Effector CD8-positive, alpha-beta T cell (primary cell): ENCODE measurements around the gene G6PD.
"Not testable (repeated sequence)": the region's sequence is repeated elsewhere in the genome, so short reads cannot be mapped to it uniquely, and the experiment has no call there.

ENCODE experiments used
- DNase-seq: peaks from one replicate; lab custom pipeline; 2025; lab: John Stamatoyannopoulos, UW

Gene G6PD

DNA sequence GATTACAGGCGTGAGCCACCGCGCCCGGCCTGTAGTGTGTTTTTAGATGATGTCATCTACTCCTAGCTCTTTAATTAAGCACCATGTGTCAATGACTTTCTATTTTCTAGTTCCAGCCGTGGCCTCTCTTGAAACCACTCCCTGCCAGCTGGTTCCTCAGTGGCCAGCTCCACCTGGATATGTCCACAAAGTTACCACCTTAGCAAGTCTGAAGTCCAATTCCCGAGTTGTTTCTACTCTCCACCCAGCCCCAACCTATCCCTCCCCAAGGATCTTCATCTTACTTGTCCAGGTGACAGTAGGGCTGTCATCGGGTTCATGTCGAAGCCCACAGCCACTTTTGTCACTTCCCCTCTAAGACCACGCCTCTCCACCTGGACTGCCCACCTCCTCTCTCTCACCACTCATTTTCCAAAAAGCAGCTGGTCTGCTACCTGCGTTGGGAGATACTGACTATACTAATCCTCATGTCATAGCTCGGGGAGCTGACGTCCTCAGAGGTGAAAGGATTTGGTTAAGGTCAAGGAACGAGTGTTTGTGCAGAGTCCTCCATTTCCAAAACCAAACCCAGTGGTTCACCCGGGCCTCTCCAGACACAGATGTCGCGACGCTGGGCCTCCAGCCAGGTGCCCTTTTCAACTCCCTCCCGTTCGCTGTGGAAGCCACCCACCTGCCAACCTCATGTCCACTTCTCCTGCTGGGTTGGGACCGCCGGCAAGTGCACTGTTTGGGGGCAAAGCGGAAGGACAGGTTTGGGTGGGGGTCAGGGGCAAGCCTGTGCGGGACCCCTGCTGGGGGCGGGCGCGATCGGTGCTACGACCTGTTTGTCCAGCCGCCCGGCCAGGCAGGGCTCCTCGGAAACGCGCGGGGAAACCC lies 31.3 kb downstream of the G6PD start:
- DNase-seq = no peak

DNA sequence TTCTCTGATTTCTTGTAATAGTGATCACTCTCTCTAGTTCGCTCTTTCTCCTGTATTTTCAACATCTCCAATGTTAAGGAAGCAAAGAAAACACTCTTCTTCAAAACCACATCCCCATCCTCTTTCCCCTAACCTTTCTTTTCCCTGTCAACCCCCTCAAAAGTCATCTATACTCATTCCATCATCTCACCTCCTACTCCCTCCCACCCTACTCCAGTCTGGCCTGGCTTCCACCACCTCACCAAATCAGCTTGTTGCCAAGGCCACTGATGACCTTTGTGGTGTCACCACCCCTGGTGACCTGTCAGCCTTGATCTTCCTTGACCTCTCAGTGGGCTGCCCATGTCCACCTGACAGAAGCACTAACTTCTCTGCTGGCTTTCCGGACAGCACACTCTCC lies 32.9 kb downstream of the G6PD start:
- no peak for DNase-seq

DNA sequence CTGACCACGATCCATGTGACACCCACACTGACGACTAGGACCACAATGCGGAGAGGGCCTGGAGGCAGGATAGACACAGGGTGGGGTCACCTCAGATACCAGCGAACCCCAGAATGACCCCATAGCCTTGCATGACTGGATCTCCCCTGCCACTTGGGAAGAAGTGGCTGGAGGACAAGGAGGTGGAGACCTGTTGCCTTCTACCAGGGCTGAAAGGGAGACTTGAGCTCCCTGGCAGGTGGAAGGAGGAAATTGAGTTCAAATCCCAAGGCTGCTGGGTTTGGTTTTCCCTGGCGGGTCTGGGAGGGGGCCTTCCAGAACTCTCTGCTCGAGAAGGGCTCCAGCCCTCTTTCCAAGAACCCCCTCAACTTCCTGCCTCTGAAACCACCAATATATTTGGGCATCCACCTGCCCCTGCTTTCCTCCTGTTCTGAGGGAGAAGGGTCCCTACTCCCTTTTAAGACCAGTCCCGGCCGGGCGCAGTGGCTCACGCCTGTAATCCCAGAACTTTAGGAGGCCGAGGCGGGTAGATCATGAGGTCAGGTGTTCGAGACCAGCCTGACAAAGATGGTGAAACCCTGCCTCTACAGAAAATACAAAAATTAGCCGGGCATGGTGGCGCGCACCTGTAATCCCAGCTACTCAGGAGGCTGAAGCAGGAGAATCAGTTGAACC lies 33.6 kb downstream of the G6PD start:
- no peak for DNase-seq

DNA sequence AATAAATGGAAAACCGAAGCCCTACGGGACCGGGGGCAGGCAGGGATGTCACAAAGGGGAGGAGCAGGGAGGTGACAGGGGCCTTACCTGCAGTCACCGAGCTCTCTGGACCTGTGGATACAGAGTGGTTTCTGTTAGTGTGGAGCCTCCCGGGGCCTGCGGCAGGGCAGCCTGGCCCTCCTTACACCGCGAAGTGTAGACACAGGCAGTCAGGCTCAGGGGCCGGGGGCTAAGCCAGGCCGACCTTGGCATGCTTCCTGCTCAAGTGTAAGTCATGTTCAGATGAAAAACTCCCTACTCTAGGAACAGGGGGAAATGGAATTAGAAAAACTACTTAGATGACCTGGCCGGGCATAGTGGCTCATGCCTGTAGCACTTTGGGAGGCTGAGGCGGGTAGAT lies 34.9 kb downstream of the G6PD start:
- no peak for DNase-seq

DNA sequence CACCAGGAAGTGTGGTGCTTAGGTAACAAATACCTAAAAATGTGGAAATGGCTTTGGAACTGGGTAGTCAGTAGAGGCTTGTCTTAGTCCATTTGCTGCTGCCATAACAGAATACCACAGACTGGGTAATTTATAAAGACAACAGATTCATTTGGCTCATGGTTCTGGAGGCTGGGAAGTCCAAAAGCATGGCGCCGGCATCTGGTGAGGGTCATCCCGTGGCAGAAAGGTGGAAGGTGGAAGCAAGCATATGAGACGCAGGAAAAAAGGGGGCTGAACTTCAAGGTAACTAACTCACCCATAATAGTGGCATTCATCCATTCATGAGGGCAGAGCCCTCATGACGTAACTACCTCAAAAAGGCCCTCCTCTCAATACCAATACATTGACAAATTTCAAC lies 37.2 kb downstream of the G6PD start:
- DNase-seq = no peak

DNA sequence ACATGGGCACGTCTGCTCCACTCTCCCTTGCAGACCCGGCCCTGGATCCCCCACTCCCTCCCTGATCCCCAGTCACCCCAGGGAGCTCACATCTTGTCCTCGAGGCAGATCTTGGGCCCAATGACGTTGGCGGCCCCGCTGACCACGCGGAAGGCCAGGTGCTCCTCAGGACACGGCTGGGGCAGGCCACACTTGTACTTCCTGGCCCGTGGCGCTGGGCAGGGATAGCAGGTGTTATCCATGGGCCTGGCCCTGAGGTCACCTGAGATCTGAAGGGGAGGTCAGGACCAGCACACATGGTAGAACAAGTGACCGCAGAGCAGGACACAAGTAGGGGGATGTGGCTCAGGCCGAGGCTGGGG lies 38.3 kb downstream of the G6PD start:
- DNase-seq = no peak

DNA sequence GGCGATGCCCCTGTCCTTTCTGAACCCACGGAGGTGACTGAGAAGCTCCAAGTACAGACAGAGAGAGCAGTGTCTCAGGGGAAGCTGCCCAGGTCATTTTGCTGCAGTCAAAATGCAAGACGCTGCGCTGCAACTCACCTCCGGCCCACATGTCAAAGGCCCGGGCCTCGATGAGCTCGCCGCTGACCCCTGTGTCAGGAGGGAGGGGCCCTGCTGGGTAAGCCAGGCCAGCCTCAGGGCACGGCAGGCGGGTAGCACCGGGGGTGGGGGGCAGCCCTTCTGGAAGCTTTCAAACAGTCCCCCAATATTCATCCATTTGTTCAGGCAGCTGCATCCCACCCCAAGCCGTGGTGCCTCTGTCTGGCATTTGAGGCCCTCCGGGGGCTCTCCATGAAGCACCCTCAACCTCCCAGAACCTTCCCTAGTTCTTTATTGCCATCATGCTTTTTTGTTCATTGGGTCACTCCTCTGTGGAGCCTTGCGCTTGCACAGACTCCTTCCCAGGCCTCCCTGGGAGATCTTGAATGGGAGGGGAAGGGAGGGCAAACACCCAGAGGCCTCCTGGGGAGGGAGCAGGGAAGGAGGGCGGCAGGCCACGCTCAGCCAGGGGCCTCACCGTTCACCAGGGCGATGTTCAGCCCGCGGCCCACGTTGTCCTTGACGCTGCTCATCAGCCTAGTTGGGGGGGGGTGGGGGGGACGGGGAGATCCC lies 38.8 kb downstream of the G6PD start:
- no peak for DNase-seq

DNA sequence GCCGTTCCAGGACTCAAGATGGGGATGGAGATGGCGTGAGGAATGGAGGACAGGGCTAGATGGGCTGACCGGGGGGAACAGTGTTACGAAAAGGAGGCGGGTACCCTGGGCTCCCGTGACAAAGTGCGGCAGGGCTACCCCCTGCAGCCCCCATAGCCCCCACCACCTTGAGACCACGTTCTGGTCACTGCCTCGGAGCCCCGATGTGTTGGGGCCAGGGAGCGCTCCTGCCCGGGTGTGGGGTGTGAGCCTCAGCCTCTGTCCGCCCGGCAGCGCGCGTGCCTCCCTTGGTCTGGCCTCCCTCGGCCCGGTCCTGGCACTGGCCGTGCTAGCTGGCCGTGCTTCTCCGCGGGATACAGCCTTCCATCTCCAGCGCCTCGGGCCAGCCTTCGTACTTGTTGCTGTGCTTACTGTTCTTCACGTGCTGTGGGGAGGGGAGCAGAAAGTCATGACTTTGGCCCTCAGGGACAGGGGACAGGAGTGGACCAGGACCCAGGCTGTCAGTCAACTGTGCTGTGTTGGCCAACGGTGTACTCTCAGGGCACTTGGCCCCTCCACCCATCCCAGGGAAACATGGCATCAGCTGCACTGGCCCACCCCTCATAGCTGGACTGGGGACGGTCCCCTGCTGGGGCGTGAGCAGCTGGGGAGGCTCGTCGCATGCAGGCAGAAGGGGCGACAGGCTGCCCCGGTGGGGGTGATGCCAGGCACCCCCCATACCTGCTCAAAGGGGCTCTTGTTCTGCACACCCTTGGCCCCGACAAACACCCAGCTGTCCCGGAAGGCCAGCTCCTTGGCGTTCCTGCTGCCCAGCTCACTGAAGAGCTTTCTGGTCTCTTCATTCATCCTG lies 39.9 kb downstream of the G6PD start:
- DNase-seq = no peak

DNA sequence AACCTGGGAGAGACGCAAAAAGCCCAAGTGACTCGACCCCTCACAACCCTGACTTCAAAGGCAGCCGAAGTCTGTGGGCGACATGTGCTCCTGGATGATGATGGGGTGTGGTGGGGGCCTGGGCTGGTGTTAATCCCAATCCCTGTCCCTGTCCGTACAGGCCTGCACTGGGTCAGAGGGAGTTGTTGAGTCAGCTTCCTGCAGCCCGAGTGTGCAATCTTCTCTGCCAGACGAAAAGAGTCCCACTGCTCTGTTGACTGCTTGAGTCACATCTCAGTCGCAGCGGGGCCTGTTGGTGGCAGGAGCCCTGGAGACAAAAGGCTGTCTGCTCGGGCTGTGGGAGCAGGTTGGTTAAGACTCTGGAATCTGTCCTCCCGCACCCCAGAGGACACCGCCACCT lies 40.9 kb downstream of the G6PD start:
- no peak for DNase-seq

DNA sequence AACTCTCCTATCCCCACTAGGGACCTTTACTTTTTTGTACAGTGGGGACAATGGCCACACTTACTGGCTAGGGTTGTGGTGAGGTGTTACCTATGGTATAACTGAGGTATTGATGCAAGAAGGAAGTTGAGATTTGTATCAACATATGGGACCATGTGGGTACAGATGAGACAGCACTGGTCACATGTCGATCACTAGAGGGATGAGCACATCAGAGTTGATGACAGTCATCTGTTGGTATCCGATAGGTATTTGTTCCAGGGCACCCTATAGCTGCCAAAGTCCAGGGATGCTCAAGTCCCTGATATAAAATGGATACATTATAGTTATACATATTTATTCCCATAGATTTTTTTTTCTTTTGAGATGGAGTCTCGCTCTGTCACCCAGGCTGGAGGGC lies 43.7 kb downstream of the G6PD start:
- DNase-seq = no peak

DNA sequence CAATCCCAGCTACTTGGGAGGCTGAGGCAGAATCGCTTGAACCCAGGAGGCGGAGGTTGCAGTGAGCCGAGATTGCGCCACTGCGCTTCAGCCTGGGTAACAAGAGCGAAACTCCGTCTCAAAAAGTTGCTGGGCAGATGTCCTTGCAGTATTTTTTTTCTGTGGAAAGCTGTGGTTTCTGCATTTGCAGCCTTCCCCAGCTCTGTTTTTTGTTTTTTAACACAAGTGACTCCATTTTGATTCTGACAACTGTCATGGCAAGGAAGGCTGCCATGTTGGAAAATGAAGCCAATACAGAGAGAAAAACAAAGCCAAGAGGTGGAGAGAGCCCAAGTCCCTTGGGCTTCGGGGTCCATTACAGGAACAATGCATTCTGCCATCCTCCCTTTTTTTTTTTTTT lies 44.5 kb downstream of the G6PD start:
- no peak for DNase-seq

DNA sequence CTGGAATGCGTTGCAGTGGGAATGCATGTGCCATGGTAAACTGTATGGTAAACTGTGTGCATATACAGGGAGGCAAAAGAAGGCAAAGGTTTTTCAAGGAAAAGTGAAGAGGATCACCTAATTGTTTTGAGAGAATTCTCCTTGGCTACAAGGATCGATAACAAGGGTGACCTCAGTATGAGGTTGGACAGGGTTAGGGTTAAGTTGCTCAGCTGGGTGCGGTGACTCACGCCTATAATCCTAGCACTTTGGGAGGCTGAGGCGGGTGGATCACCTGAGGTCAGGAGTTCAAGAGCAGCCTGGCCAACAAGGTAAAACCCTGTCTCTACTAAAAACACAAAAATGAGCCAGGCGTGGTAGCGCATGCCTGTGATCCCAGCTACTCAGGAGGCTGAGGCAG lies 45.2 kb downstream of the G6PD start:
- DNase-seq = not testable (repeated sequence)

DNA sequence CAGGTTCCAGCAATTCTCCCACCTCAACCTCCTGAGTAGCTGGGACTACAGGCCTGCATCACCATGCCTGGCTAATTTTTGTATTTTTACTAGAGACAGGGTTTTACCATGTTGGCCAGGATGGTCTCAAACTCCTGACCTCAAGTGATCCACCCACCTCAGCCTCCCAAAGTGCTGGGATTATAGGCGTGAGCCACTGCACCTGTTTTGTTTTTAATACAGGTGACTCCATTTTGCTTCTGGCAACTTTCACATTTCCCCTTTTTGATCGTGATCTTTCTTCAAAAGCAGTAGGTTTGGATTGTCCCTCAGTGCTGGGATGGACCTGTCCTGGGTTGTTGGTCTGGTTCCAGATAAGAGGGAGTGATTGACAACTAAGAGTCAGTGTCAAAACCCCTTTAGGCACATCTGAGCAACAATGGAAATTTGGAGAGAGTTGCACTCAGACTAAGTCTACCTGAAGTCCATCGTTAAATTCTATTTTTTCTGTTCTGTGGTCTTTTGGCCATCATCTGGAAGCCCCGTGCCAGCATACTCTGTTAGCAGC lies 50.0 kb downstream of the G6PD start:
- not testable (repeated sequence) for DNase-seq

DNA sequence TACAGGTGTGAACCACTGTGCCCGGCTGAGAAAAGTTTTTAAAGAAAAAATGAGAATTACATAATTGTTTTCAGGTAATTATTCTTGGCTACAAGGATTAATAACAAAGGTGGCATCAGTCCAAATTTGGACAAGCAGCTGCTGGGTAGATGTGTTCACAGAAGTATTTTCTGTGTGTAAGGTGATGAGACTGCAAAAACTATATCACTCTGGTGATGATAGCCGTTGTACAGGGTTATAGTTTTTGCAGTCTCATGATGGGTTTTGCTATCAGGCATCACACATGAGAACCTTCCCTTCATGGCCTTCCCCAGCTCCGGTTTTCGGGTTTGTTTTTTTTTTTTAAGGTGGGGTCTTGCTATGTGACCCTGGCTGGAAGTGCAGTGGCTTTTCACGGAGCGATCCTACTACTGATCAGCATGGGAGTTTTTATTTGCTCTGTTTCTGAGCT lies 51.1 kb downstream of the G6PD start:
- DNase-seq = no peak

DNA sequence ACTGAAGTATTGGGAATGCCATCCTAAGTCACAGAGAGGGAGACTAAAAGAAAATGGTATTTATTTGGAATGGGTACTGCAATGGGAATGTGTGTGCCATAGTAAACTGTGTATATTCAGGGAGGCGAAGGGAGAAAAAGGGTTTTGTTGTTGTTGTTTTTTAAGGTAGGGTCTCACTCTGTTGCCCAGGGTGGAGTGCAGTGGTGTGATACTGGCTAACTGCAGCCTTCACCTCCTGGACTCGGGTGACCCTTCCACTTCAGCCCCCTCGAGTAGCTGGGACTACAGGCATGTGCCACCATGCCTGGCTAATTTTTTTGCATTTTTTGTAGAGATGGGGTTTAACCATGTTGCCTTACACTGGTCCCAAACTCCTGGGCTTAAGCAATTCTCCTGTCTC lies 51.9 kb downstream of the G6PD start:
- no peak for DNase-seq

DNA sequence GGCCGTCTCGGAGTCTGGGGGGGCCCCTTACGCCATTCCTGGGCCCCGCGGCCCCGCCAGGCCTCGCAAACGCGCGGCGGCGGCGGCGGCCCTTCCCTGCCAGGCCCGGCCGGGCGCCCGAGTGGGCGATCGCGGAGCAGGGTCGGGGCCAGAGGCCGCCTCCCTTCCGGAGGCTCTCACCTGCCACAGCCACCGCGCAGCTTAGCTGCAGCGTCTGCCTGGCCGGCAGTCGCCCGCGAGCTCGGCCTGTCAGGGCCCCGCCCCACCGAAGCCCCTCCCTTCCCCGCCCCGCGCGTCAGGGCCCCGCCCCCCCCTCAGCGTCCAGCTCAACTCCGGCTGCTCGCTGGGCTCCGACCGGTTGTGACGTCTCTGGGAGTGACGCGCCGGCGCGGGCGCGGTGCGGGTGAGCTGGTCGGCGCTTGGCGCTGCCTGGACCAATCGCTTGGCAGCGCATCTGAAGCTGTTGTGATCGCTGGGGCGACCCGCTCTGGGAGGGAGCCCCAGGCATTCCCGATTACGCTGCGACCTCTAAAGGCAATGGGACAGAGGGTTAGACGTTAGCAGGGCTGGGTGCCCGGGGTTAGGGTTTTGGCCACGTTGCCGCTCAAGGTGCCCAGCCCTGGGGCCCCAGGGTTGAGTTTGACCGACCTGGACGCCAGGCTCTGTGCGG lies 56.1 kb downstream of the G6PD start, which contains the start of gene SLC10A3:
TSS of gene SLC10A3 (minus strand) at position 216 of the 670 bp plus-strand sequence. CDS start 1,689 bp downstream, outside the sequence.
- peak; percentile 84 for DNase-seq

DNA sequence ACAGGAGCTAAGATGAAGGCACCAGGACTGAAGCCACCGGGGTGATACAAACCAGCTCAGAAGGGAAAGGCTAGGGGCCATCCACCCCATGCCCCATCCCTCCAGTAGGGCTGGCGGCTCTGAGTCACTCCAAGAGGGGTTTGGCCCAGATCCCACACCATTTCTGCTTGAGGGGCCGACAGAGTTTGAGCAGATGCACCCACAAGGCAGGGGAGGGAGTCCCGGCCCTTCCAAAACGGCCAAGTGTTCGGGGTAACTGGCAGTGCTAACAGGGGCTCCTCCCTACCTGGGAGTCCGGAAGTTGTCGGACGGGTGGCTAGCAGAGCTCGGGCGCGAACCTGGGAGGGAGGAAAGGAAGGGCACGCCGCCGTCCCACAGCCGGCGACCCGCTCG lies 56.6 kb downstream of the G6PD start:
- no peak for DNase-seq

DNA sequence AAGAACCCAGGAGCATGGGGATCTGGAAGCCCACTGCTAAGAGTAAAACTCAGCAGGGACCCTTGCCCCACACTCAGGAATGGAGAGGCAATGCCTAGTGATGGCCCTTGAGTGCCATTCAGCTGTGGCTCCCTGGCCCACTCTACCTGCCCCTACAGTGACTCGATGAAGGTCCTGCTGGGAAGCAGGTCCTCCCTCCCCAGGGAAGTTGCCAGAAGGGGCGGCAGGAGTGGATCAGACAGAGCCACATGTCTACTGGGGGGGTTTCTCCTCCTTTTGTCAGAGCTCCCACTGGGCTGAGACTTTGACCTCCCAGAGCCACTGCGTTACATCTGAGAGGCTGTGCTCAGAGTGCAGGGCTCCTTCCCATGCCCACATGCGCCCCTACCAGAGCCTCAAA lies 57.5 kb downstream of the G6PD start:
- no peak for DNase-seq

DNA sequence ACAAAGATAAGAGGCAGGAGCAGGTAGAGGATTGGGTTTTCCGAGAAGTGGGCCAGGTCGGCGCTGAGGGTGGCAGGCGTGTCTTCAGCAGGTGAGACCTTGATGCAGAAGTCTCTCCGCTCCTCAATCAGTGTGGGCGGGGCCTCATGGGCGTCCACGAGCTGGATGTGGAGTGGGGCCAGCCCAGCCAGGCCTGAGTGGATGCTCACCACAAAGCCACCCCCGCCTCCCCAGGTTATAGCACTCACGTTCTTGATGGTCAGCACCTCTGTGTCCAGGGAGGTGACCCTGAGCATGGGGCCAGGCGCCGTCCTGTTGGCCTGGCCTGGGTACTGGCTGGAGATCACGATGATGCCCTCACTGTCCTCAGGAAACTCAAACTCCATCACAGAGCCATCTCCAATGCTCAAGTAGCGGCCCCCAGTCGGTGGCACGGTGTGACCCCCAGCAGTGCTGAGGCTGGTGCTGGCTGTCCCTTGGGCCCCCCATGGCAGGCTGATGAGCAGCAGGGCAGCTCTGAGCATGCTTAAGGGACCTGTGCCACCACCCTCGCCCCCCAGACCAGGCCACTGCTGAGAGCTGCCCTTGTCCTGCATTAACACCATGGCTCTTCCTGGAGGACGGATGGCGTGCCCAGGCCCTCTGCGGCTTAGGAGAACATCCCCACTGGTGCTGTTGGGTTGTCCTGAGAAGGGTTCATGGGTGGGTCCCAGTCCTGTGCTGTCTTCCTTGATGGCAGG lies 58.1 kb downstream of the G6PD start:
- DNase-seq = no peak
